ENCODE results near the gene PPP1R8. TPM values are rescaled to one million over a fixed set of nuclear protein-coding genes. Genes with fewer than 3 reads are reported as not detected.

PPP1R8 gene
- total and polyA plus RNA-seq, 9 of the 15 experiments (the other 6 are each of a cell fraction or from before 2014, with no cell fraction given) = 16.2 to 107 (median 75.3) TPM

DNA sequence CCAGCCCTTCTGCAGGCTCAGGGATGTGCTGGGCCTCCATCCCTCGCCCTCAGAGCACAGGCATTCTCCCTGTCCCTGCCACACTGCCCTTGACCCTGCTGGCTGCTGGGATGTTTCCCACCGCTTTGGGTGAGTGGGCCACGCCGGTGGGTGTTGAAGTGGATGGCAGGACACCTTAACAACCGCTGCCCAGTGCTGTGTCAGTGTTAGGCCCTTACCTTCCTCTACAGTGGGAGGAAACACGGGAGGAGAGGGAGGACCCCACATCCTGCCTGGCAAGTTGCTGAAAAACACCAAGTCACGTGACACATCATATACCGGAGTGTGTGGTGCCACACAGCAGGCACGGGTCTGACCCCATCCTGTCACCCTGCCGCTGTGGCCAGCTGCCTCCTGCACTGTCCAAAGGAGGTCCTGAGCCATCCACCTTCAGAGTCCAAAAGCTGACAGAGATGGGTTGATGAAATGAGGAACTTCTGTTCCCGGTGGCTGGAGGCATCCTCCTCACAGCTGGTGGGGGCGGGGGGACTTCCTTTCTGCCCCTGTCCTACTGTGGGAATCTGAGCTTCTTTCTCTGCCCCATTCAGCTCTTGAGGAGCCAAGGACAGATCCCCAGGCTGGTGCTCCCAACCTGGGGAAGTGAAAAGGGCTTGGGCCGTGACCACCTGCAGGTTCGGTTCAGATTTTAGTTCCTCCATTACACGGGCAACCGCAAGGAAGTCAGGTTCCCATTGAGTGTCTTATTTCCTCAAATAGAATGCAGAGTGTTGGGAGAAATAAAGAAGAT is 38.5 kb downstream of the PPP1R8 start (continued):
- TF ChIP-seq TCF3 (CRISPR knock-in tag; IDR thresholded peaks at IDR 0.05) = no peak
- TF ChIP-seq CBX5 (IDR thresholded peaks at IDR 0.05; ENCODE audit: borderline replicate concordance, low read depth) = no peak
- no peak for TF ChIP-seq CREB1 (IDR thresholded peaks at IDR 0.05)
- no peak for TF ChIP-seq CREB1 (CRISPR knock-in tag; IDR thresholded peaks at IDR 0.05)
- no peak for TF ChIP-seq POLR3G (IDR thresholded peaks at IDR 0.05; ENCODE audit: extremely low read depth, insufficient read length, insufficient replicate concordance)
- TF ChIP-seq, protein P1, sequence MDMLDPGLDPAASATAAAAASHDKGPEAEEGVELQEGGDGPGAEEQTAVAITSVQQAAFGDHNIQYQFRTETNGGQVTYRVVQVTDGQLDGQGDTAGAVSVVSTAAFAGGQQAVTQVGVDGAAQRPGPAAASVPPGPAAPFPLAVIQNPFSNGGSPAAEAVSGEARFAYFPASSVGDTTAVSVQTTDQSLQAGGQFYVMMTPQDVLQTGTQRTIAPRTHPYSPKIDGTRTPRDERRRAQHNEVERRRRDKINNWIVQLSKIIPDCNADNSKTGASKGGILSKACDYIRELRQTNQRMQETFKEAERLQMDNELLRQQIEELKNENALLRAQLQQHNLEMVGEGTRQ (CRISPR knock-in tag; IDR thresholded peaks at IDR 0.05) = peak; percentile 67; the same call in 1 of the 2 replicates
- 0 out of 2 replicates have a peak, but pooled peaks have one; percentile 13 for TF ChIP-seq MECOM (CRISPR knock-in tag; IDR thresholded peaks at IDR 0.05)
- TF ChIP-seq MCM7 (IDR thresholded peaks at IDR 0.05) = no peak
- no peak for TF ChIP-seq RBM39 (optimal IDR thresholded peaks at IDR 0.05; ENCODE audit: low read depth, low read length)
- TF ChIP-seq SMAD4 (CRISPR knock-in tag; conservative IDR thresholded peaks at IDR 0.05) = peak; percentile 33; the same call in 1 of the 2 replicates
- TF ChIP-seq, protein P2, sequence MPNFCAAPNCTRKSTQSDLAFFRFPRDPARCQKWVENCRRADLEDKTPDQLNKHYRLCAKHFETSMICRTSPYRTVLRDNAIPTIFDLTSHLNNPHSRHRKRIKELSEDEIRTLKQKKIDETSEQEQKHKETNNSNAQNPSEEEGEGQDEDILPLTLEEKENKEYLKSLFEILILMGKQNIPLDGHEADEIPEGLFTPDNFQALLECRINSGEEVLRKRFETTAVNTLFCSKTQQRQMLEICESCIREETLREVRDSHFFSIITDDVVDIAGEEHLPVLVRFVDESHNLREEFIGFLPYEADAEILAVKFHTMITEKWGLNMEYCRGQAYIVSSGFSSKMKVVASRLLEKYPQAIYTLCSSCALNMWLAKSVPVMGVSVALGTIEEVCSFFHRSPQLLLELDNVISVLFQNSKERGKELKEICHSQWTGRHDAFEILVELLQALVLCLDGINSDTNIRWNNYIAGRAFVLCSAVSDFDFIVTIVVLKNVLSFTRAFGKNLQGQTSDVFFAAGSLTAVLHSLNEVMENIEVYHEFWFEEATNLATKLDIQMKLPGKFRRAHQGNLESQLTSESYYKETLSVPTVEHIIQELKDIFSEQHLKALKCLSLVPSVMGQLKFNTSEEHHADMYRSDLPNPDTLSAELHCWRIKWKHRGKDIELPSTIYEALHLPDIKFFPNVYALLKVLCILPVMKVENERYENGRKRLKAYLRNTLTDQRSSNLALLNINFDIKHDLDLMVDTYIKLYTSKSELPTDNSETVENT (CRISPR knock-in tag; IDR thresholded peaks at IDR 0.05) = no peak
- TF ChIP-seq GATAD2A (IDR thresholded peaks at IDR 0.05) = no peak
- TF ChIP-seq, protein P3, sequence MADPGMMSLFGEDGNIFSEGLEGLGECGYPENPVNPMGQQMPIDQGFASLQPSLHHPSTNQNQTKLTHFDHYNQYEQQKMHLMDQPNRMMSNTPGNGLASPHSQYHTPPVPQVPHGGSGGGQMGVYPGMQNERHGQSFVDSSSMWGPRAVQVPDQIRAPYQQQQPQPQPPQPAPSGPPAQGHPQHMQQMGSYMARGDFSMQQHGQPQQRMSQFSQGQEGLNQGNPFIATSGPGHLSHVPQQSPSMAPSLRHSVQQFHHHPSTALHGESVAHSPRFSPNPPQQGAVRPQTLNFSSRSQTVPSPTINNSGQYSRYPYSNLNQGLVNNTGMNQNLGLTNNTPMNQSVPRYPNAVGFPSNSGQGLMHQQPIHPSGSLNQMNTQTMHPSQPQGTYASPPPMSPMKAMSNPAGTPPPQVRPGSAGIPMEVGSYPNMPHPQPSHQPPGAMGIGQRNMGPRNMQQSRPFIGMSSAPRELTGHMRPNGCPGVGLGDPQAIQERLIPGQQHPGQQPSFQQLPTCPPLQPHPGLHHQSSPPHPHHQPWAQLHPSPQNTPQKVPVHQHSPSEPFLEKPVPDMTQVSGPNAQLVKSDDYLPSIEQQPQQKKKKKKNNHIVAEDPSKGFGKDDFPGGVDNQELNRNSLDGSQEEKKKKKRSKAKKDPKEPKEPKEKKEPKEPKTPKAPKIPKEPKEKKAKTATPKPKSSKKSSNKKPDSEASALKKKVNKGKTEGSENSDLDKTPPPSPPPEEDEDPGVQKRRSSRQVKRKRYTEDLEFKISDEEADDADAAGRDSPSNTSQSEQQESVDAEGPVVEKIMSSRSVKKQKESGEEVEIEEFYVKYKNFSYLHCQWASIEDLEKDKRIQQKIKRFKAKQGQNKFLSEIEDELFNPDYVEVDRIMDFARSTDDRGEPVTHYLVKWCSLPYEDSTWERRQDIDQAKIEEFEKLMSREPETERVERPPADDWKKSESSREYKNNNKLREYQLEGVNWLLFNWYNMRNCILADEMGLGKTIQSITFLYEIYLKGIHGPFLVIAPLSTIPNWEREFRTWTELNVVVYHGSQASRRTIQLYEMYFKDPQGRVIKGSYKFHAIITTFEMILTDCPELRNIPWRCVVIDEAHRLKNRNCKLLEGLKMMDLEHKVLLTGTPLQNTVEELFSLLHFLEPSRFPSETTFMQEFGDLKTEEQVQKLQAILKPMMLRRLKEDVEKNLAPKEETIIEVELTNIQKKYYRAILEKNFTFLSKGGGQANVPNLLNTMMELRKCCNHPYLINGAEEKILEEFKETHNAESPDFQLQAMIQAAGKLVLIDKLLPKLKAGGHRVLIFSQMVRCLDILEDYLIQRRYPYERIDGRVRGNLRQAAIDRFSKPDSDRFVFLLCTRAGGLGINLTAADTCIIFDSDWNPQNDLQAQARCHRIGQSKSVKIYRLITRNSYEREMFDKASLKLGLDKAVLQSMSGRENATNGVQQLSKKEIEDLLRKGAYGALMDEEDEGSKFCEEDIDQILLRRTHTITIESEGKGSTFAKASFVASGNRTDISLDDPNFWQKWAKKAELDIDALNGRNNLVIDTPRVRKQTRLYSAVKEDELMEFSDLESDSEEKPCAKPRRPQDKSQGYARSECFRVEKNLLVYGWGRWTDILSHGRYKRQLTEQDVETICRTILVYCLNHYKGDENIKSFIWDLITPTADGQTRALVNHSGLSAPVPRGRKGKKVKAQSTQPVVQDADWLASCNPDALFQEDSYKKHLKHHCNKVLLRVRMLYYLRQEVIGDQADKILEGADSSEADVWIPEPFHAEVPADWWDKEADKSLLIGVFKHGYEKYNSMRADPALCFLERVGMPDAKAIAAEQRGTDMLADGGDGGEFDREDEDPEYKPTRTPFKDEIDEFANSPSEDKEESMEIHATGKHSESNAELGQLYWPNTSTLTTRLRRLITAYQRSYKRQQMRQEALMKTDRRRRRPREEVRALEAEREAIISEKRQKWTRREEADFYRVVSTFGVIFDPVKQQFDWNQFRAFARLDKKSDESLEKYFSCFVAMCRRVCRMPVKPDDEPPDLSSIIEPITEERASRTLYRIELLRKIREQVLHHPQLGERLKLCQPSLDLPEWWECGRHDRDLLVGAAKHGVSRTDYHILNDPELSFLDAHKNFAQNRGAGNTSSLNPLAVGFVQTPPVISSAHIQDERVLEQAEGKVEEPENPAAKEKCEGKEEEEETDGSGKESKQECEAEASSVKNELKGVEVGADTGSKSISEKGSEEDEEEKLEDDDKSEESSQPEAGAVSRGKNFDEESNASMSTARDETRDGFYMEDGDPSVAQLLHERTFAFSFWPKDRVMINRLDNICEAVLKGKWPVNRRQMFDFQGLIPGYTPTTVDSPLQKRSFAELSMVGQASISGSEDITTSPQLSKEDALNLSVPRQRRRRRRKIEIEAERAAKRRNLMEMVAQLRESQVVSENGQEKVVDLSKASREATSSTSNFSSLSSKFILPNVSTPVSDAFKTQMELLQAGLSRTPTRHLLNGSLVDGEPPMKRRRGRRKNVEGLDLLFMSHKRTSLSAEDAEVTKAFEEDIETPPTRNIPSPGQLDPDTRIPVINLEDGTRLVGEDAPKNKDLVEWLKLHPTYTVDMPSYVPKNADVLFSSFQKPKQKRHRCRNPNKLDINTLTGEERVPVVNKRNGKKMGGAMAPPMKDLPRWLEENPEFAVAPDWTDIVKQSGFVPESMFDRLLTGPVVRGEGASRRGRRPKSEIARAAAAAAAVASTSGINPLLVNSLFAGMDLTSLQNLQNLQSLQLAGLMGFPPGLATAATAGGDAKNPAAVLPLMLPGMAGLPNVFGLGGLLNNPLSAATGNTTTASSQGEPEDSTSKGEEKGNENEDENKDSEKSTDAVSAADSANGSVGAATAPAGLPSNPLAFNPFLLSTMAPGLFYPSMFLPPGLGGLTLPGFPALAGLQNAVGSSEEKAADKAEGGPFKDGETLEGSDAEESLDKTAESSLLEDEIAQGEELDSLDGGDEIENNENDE (IDR thresholded peaks at IDR 0.05; ENCODE audit: low read depth, low read length) = no peak
- TF ChIP-seq NR4A1 (CRISPR knock-in tag; IDR thresholded peaks at IDR 0.05) = no peak
- peak; percentile 25 for TF ChIP-seq NR4A1 (tag; IDR thresholded peaks at IDR 0.05)

All from K562 (cell line).